Motor neuron (in vitro differentiated cells): ENCODE results near the gene HHIPL1. TPM values are rescaled to one million over a fixed set of nuclear protein-coding genes. Genes with fewer than 3 reads are reported as not detected.

Source experiments
- ATAC-seq, 8 experiments: fragments of 200-7000 bp; cut with Tn5 transposase; replicated peaks in 6 of 8; 2 replicates each; pipeline ENCODE4 v1.8.0; 2021; ENCODE audit warnings: mild to moderate bottlenecking in 8 of 8, moderate library complexity in 8 of 8
- H3K27ac ChIP-seq, 2 donors: fragments of 250-450 bp; sonication (Bioruptor Pico); 2 replicates each; pipeline ENCODE4 v1.9.0; 2021; ENCODE audit warnings: antibody characterized with exemption in 2 of 2, mild to moderate bottlenecking in 2 of 2, moderate library complexity in 1 of 2
- H3K4me1 ChIP-seq, 2 donors: fragments of 250-450 bp; sonication (Bioruptor Pico); replicated peaks in 1 of 2; 2 replicates each; pipeline ENCODE4 v1.6.1; 2021; ENCODE audit warnings: antibody characterized with exemption in 2 of 2, mild to moderate bottlenecking in 2 of 2, moderate library complexity in 1 of 2
- H3K4me3 ChIP-seq, 5 donors: fragments of 250-450 bp; sonication (Bioruptor Pico); 2 replicates each; pipeline ENCODE4 v1.9.0; 2021; ENCODE audit warnings: antibody characterized with exemption in 5 of 5, mild to moderate bottlenecking in 5 of 5, moderate library complexity in 4 of 5
- WGBS, 10 experiments: fragments of 450-650 bp; shearing (Covaris generic); methylation state at CpG; one replicate each; pipeline ENCODE4 v1.0.0; 2022; 5-methylcytosine and 5-hydroxymethylcytosine counted together
- in situ Hi-C, 9 experiments: fragments of 400-800 bp; cut with MboI; loops; one replicate each; pipeline ENCODE4 v1.15.0; 2021; ENCODE audit warnings: low sequenced_read_pairs in 9 of 9, low pct_unique_long_range_greater_than_20kb in 2 of 9; ENCODE audit not compliant: unreplicated experiment in 9 of 9
- total RNA-seq, 8 experiments: library from RNA; unstranded; fragments of 300-600 nt; gene quantifications; 2 replicates each; pipeline versions ENCODE4 v1.2.3 to v1.2.4, GENCODE V29; 2022

HHIPL1 gene
- total RNA-seq, 8 experiments from 2014 or later = 0.84 to 2.3 (median 1.9) TPM

- Histone ChIP-seq H3K27ac (no peak overlapping the region), H3K4me3 (no peak overlapping the region), H3K4me1 (peaks cover 0 to 4% of the 10 kb centered on the region in 2 donors)
- 60 to 94% (median 83%) methylated on average over 1 to 8 of the region's 8 CpGs; no CpG with 5 or more reads in 1 of the 10 experiments for WGBS, 10 experiments
- ATAC-seq = no peak
- in situ Hi-C loops = loop anchor here in 5 of 9 experiments (10.0 to 25.0 kb wide), 2 partner anchors 198 to 201 kb away; no protein-coding TSS in a partner anchor
These were observed 41.8 kb downstream of the HHIPL1 start for GRCh38 chr14:99686557-99687283.

GRCh38 chr14:99687284-99688209 is 42.6 kb downstream of the HHIPL1 start:
- 13 to 89% (median 55%) methylated on average over 1 to 5 of the region's 12 CpGs; no CpG with 5 or more reads in 5 of the 10 experiments for WGBS, 10 experiments
- in situ Hi-C loops = loop anchor here in 5 of 9 experiments (10.0 to 25.0 kb wide), 2 partner anchors 197 to 200 kb away; no protein-coding TSS in a partner anchor
- ATAC-seq = no peak

GRCh38 chr14:99688210-99688581 is 43.3 kb downstream of the HHIPL1 start:
- whole genome bisulfite sequencing, 10 experiments = 54 to 100% (median 77%) methylated on average over 1 to 7 of the region's 10 CpGs; no CpG with 5 or more reads in 4 of the 10 experiments
- no peak overlapping the region for H3K27ac ChIP-seq
- no peak for ATAC-seq
- peaks cover 0 to 4% of the 10 kb centered on the region in 2 donors for H3K4me1 ChIP-seq
- no peak overlapping the region for H3K4me3 ChIP-seq
- in situ Hi-C loops = loop anchor here in 5 of 9 experiments (10.0 to 25.0 kb wide), 2 partner anchors 197 to 199 kb away; no protein-coding TSS in a partner anchor

More at GRCh38 chr14:99687284-99688209, 42.6 kb downstream of the HHIPL1 start:
- Histone ChIP-seq H3K4me1 (peaks cover 0 to 4% of the 10 kb centered on the region in 2 donors), H3K4me3 (no peak overlapping the region), H3K27ac (no peak overlapping the region)

- WGBS, 10 experiments = 78 to 92% (median 88%) methylated on average over 5 to 7 of the region's 11 CpGs; no CpG with 5 or more reads in 7 of the 10 experiments
- in situ Hi-C loops = loop anchor here in 5 of 9 experiments (10.0 to 25.0 kb wide), 2 partner anchors 196 to 199 kb away; no protein-coding TSS in a partner anchor
- Histone ChIP-seq H3K4me3 (no peak overlapping the region), H3K4me1 (peaks cover 0 to 4% of the 10 kb centered on the region in 2 donors), H3K27ac (no peak overlapping the region)
- no peak for ATAC-seq
These were observed 43.7 kb downstream of the HHIPL1 start for GRCh38 chr14:99688629-99689028.

GRCh38 chr14:99689266-99690236 is 44.6 kb downstream of the HHIPL1 start:
- in situ Hi-C loops = loop anchor here in 5 of 9 experiments (10.0 to 25.0 kb wide), 2 partner anchors 195 to 198 kb away; no protein-coding TSS in a partner anchor
- ATAC-seq = no peak
- H3K27ac ChIP-seq = no peak overlapping the region
- no peak overlapping the region for H3K4me3 ChIP-seq
- H3K4me1 ChIP-seq = peaks cover 0 to 4% of the 10 kb centered on the region in 2 donors
- WGBS, 10 experiments = 51 to 100% (median 87%) methylated on average over 3 to 10 of the region's 11 CpGs; no CpG with 5 or more reads in 2 of the 10 experiments

- H3K4me3 ChIP-seq = no peak overlapping the region
- ATAC-seq = no peak
- no peak overlapping the region for H3K27ac ChIP-seq
- 14 to 100% (median 88%) methylated on average over 1 to 4 of the region's 5 CpGs; no CpG with 5 or more reads in 2 of the 10 experiments for WGBS, 10 experiments
- in situ Hi-C loops = loop anchor here in 4 of 9 experiments (25.0 kb wide), 1 partner anchor 197 kb away; no protein-coding TSS in a partner anchor
- peaks cover 0 to 1% of the 10 kb centered on the region in 2 donors for H3K4me1 ChIP-seq
These were observed 45.7 kb downstream of the HHIPL1 start for GRCh38 chr14:99690636-99691035.

GRCh38 chr14:99691111-99691885 is 46.4 kb downstream of the HHIPL1 start:
- 55 to 100% (median 92%) methylated on average over 1 to 10 of the region's 13 CpGs; no CpG with 5 or more reads in 1 of the 10 experiments for WGBS, 10 experiments
- Histone ChIP-seq H3K4me3 (no peak overlapping the region), H3K4me1 (no peaks in the 10 kb centered on the region), H3K27ac (no peak overlapping the region)
- in situ Hi-C loops = loop anchor here in 4 of 9 experiments (25.0 kb wide), 1 partner anchor 196 kb away; no protein-coding TSS in a partner anchor
- no peak for ATAC-seq

GRCh38 chr14:99693918-99694317 is 49.0 kb downstream of the HHIPL1 start:
- in situ Hi-C loops = loop anchor here in 4 of 9 experiments (25.0 kb wide), 1 partner anchor 193 kb away; no protein-coding TSS in a partner anchor

GRCh38 chr14:99696929-99697328 is 52.0 kb downstream of the HHIPL1 start:
- Histone ChIP-seq H3K4me1 (no peaks in the 10 kb centered on the region), H3K27ac (no peak overlapping the region), H3K4me3 (no peak overlapping the region)
- in situ Hi-C loops = loop anchor here in 4 of 9 experiments (25.0 kb wide), 1 partner anchor 190 kb away; no protein-coding TSS in a partner anchor
- ATAC-seq = peak in 3 of 8 experiments; percentile 32 to 86 (median 81)
- 0 to 100% (median 71%) methylated on average over 1 to 4 of the region's 4 CpGs; no CpG with 5 or more reads in 2 of the 10 experiments for WGBS, 10 experiments

More at GRCh38 chr14:99693918-99694317, 49.0 kb downstream of the HHIPL1 start:
- ATAC-seq = peak in 3 of 8 experiments; percentile 17 to 89 (median 55)
- 0 to 96% (median 58%) methylated on average over 1 to 3 of the region's 3 CpGs for WGBS, 10 experiments
- H3K4me1 ChIP-seq = no peaks in the 10 kb centered on the region
- H3K27ac ChIP-seq = no peak overlapping the region
- no peak overlapping the region for H3K4me3 ChIP-seq

- ATAC-seq = no peak
- Histone ChIP-seq H3K4me1 (no peaks in the 10 kb centered on the region), H3K4me3 (no peak overlapping the region), H3K27ac (no peak overlapping the region)
- WGBS, 10 experiments = 50 to 100% (median 84%) methylated on average over 1 to 4 of the region's 6 CpGs; no CpG with 5 or more reads in 4 of the 10 experiments
- in situ Hi-C loops = loop anchor here in 4 of 9 experiments (25.0 kb wide), 1 partner anchor 189 kb away; no protein-coding TSS in a partner anchor
These were observed 53.3 kb downstream of the HHIPL1 start for GRCh38 chr14:99698236-99698635.

GRCh38 chr14:99698642-99699041 is 53.7 kb downstream of the HHIPL1 start:
- H3K27ac ChIP-seq = no peak overlapping the region
- no peaks in the 10 kb centered on the region for H3K4me1 ChIP-seq
- ATAC-seq = no peak
- H3K4me3 ChIP-seq = no peak overlapping the region
- in situ Hi-C loops = loop anchor here in 4 of 9 experiments (25.0 kb wide), 1 partner anchor 189 kb away; no protein-coding TSS in a partner anchor
- 28 to 100% (median 80%) methylated on average over 1 to 5 of the region's 5 CpGs; no CpG with 5 or more reads in 4 of the 10 experiments for WGBS, 10 experiments
